ENCODE results near the gene TMEM30B.
"Not testable (repeated sequence)": the region's sequence is repeated elsewhere in the genome, so short reads cannot be mapped to it uniquely, and the experiment has no call there.

Gene TMEM30B

GRCh38 chr14:61281186-61281947 is at the start of gene TMEM30B:
TSS of gene TMEM30B (minus strand) at chr14:61281338. CDS start at chr14:61281147, 191 bp downstream.
- no peak for DNase-seq

GRCh38 chr14:61330511-61330910 is 49.4 kb upstream of the TMEM30B start:
- no peak for DNase-seq

- DNase-seq: no peak
Observed at GRCh38 chr14:61329478-61330051, 48.4 kb upstream of the TMEM30B start.

GRCh38 chr14:61328626-61329262 is 47.6 kb upstream of the TMEM30B start:
- DNase-seq: no peak

GRCh38 chr14:61326847-61327246 is 45.7 kb upstream of the TMEM30B start:
- DNase-seq: no peak

- DNase-seq: no peak
Observed at GRCh38 chr14:61326146-61326545, 45.0 kb upstream of the TMEM30B start.

- no peak for DNase-seq
Observed at GRCh38 chr14:61325166-61325565, 44.0 kb upstream of the TMEM30B start.

GRCh38 chr14:61323970-61324369 is 42.8 kb upstream of the TMEM30B start:
- DNase-seq: no peak

GRCh38 chr14:61322799-61323290 is 41.7 kb upstream of the TMEM30B start:
- peak; percentile 39 for DNase-seq

GRCh38 chr14:61322011-61322798 is 41.1 kb upstream of the TMEM30B start:
- peak; percentile 47 for DNase-seq

GRCh38 chr14:61321385-61322010 is 40.4 kb upstream of the TMEM30B start, which contains the start of gene PRKCH:
TSS of gene PRKCH (plus strand) at chr14:61321579. CDS start at chr14:61322102, 523 bp downstream.
- DNase-seq: peak; percentile 77

- DNase-seq: no peak
Observed at GRCh38 chr14:61320806-61321384, 39.8 kb upstream of the TMEM30B start.

GRCh38 chr14:61320170-61320569 is 39.0 kb upstream of the TMEM30B start:
- not testable (repeated sequence) for DNase-seq

- no peak for DNase-seq
Observed at GRCh38 chr14:61319706-61320105, 38.6 kb upstream of the TMEM30B start.

- no peak for DNase-seq
Observed at GRCh38 chr14:61319086-61319485, 37.9 kb upstream of the TMEM30B start.

- DNase-seq: no peak
Observed at GRCh38 chr14:61315313-61315712, 34.2 kb upstream of the TMEM30B start.

GRCh38 chr14:61308701-61309100 is 27.6 kb upstream of the TMEM30B start:
- DNase-seq: not testable (repeated sequence)

- DNase-seq: no peak
Observed at GRCh38 chr14:61308198-61308597, 27.1 kb upstream of the TMEM30B start.

GRCh38 chr14:61304688-61305087 is 23.6 kb upstream of the TMEM30B start:
- DNase-seq: no peak

GRCh38 chr14:61300754-61301153 is 19.6 kb upstream of the TMEM30B start:
- no peak for DNase-seq

GRCh38 chr14:61300209-61300608 is 19.1 kb upstream of the TMEM30B start:
- DNase-seq: no peak

- no peak for DNase-seq
Observed at GRCh38 chr14:61298824-61299223, 17.7 kb upstream of the TMEM30B start.

Measured in retina (tissue), 1 donor.